HEK293 (cell line): ENCODE data around the gene ADAMTS12.

Source experiments
- YY1 ChIP-seq: fragments of 450-650 bp; formaldehyde crosslinking; IDR thresholded peaks from 2 replicates; pipeline ENCODE4 v1.5.1; 2018; ENCODE audit warnings: missing biosample characterization, missing genetic modification characterization
- ZBTB17 ChIP-seq: fragments of 450-650 bp; formaldehyde crosslinking; IDR thresholded peaks from 2 replicates; pipeline ENCODE4 v1.5.1; 2016; ENCODE audit warnings: missing biosample characterization, missing genetic modification characterization
- ZBTB48 ChIP-seq: fragments of 450-650 bp; formaldehyde crosslinking; IDR thresholded peaks from 2 replicates; pipeline ENCODE4 v1.5.1; 2016; ENCODE audit warnings: missing biosample characterization, missing genetic modification characterization
- ZNF302 ChIP-seq: fragments of 450-650 bp; formaldehyde crosslinking; IDR thresholded peaks from 2 replicates; pipeline ENCODE4 v1.5.1; 2016; ENCODE audit warnings: missing biosample characterization, missing genetic modification characterization, low read depth
- ZNF394 ChIP-seq: fragments of 450-650 bp; formaldehyde crosslinking; IDR thresholded peaks from 2 replicates; pipeline ENCODE4 v1.5.1; 2016; ENCODE audit warnings: missing biosample characterization, missing genetic modification characterization, mild to moderate bottlenecking, moderate library complexity, borderline replicate concordance
- ZNF549 ChIP-seq: fragments of 450-650 bp; IDR thresholded peaks from 2 replicates; pipeline ENCODE4 v1.5.1; 2018; ENCODE audit warnings: missing biosample characterization, missing genetic modification characterization, mild to moderate bottlenecking, inconsistent platforms, moderate library complexity
- ZNF561 ChIP-seq: fragments of 450-650 bp; IDR thresholded peaks from 2 replicates; pipeline ENCODE4 v1.5.1; 2018; ENCODE audit warnings: missing biosample characterization, missing genetic modification characterization, borderline replicate concordance
- TF ChIP-seq, protein P1 (sequence below): fragments of 450-650 bp; formaldehyde crosslinking; IDR thresholded peaks from 2 replicates; pipeline ENCODE4 v1.5.1; 2016; ENCODE audit warnings: missing biosample characterization, missing genetic modification characterization
- TF ChIP-seq, protein P2 (sequence below): fragments of 450-650 bp; formaldehyde crosslinking; IDR thresholded peaks from 2 replicates; pipeline ENCODE4 v1.5.1; 2016; ENCODE audit warnings: missing biosample characterization, missing genetic modification characterization
- TF ChIP-seq, protein P3 (sequence below): fragments of 450-650 bp; formaldehyde crosslinking; IDR thresholded peaks from 2 replicates; pipeline ENCODE4 v1.5.1; 2016; ENCODE audit warnings: missing biosample characterization, missing genetic modification characterization, low read depth

DNA sequence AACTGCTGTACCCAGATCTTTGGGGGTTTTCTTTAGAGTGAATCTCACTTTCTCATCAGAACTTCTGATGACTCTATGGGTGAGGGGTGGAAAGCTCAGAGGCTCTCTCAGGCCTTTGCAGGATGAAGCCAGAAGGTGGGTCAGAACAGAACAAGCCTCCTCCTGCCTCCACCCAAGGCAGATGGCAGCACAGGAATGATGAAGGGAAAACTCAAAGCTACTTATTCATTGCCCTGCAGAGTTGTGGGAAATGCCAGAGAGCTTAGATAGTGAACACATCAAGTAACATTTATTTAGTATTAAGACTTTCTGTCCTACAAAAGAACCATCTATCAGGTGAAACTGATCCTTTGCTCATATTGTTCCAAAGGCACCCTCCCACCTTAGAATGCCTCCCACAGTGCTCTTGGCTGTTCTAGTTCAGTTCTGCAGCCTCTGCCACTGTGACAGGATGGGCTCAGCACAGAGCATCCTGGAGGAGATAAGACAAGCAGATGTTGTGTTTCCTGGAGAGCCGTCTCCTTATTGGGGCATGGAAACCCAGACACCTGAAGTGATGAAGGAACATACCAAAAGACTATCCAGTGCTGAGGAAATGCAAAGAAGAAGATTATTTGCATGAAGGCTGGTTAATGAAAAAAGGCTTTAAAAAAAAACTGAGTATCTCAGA, 146.6 kb downstream of the ADAMTS12 start:
- TF ChIP-seq, protein P1, sequence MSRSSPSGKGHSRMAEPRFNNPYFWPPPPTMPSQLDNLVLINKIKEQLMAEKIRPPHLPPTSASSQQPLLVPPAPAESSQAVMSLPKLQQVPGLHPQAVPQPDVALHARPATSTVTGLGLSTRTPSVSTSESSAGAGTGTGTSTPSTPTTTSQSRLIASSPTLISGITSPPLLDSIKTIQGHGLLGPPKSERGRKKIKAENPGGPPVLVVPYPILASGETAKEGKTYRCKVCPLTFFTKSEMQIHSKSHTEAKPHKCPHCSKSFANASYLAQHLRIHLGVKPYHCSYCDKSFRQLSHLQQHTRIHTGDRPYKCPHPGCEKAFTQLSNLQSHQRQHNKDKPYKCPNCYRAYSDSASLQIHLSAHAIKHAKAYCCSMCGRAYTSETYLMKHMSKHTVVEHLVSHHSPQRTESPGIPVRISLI = no peak
- TF ChIP-seq ZNF549 (tag by site-specific recombination) = no peak
- TF ChIP-seq ZNF394 (tag by site-specific recombination) = no peak
- TF ChIP-seq ZNF302 = no peak
- TF ChIP-seq, protein P2, sequence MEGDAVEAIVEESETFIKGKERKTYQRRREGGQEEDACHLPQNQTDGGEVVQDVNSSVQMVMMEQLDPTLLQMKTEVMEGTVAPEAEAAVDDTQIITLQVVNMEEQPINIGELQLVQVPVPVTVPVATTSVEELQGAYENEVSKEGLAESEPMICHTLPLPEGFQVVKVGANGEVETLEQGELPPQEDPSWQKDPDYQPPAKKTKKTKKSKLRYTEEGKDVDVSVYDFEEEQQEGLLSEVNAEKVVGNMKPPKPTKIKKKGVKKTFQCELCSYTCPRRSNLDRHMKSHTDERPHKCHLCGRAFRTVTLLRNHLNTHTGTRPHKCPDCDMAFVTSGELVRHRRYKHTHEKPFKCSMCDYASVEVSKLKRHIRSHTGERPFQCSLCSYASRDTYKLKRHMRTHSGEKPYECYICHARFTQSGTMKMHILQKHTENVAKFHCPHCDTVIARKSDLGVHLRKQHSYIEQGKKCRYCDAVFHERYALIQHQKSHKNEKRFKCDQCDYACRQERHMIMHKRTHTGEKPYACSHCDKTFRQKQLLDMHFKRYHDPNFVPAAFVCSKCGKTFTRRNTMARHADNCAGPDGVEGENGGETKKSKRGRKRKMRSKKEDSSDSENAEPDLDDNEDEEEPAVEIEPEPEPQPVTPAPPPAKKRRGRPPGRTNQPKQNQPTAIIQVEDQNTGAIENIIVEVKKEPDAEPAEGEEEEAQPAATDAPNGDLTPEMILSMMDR = no peak
- no peak for TF ChIP-seq ZBTB17 (tag by site-specific recombination)
- TF ChIP-seq ZBTB48 (tag by site-specific recombination) = no peak
- TF ChIP-seq, protein P3, sequence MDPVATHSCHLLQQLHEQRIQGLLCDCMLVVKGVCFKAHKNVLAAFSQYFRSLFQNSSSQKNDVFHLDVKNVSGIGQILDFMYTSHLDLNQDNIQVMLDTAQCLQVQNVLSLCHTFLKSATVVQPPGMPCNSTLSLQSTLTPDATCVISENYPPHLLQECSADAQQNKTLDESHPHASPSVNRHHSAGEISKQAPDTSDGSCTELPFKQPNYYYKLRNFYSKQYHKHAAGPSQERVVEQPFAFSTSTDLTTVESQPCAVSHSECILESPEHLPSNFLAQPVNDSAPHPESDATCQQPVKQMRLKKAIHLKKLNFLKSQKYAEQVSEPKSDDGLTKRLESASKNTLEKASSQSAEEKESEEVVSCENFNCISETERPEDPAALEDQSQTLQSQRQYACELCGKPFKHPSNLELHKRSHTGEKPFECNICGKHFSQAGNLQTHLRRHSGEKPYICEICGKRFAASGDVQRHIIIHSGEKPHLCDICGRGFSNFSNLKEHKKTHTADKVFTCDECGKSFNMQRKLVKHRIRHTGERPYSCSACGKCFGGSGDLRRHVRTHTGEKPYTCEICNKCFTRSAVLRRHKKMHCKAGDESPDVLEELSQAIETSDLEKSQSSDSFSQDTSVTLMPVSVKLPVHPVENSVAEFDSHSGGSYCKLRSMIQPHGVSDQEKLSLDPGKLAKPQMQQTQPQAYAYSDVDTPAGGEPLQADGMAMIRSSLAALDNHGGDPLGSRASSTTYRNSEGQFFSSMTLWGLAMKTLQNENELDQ = no peak
- no peak for TF ChIP-seq YY1 (tag by site-specific recombination)
- TF ChIP-seq ZNF561 = no peak
